Hepatic stellate cell (primary cell): ENCODE results near the gene CCDC187.

ENCODE experiments used
- DNase-seq: peaks from one replicate; pipeline ENCODE4 v3.0.0; 2011; ENCODE audit warnings: low spot score

The CCDC187 gene

DNA sequence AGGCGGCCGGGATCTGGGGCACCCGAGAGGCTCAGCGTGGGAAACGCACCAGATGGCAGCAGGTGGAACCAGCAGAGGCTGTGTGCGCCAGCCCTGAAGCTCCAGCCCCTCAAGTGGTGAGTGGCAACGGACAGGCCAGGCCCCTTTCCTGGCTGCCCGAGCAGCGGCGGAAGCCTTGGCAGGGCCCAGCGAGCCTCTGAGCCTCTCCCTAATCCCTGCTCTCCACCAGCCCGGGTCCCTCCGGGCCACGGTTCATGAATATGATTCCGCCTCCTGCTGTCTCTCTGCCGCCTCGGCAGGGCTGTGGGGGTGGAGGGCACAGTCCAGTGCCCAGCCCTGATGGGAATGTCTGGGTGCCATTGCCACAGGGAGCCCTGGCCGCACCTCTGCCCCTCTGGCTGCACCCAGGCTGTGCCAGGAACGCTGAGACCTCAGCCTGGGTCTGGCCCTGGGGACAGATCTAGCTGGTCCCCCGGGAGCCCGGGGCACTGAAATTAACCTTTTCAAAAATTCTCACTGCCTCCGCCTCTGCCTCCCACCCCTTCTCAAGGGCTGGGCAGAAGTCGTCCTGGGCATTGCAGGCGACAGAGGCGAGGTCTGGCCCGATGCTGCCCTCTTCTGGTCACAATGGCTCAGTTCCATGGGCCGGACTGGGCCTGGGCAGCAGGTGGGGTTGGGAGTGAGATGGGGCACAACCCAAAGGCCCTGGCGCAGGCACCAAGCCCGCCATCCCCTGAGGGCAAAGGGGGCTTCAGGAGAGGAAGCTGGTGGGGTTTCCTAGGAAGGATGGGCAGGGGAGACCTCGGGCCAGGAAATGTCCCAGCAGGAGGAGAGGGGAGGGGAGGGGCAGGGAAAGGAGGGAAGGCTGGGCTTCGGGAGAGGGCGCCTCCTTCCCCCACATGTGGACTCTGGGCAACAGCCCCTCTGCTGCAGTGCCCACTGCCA lies 20.3 kb downstream of the CCDC187 start:
- peak; percentile 94 for DNase-seq

DNA sequence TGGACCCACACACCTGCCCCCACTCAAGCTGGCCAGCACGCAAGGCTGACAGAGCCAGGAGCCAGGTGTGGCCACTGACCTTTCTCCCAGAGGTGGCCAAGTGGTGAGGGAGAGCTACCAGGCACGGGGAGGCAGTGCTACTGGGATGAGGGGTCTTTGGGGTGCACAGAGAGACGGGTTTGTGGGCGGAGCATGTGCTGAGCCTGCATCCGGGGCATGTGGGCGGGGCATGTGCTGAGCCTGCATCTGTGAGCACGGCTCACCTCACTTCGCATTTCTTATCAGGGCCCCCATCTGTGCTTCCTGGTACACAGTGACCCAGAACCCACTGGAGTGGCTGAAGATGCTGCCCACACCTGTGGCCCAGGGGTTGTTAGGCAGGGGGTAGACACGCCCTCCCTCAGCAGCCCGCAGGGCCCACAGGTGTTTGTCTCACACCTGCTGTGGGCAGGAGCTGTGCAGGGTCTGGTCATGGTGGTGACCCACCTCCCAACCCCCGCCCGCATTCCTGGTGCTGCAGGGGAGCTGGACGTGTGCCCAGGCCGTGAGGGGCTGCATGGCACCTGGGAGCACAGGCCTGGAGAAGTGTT lies 21.5 kb downstream of the CCDC187 start:
- DNase-seq: no peak

DNA sequence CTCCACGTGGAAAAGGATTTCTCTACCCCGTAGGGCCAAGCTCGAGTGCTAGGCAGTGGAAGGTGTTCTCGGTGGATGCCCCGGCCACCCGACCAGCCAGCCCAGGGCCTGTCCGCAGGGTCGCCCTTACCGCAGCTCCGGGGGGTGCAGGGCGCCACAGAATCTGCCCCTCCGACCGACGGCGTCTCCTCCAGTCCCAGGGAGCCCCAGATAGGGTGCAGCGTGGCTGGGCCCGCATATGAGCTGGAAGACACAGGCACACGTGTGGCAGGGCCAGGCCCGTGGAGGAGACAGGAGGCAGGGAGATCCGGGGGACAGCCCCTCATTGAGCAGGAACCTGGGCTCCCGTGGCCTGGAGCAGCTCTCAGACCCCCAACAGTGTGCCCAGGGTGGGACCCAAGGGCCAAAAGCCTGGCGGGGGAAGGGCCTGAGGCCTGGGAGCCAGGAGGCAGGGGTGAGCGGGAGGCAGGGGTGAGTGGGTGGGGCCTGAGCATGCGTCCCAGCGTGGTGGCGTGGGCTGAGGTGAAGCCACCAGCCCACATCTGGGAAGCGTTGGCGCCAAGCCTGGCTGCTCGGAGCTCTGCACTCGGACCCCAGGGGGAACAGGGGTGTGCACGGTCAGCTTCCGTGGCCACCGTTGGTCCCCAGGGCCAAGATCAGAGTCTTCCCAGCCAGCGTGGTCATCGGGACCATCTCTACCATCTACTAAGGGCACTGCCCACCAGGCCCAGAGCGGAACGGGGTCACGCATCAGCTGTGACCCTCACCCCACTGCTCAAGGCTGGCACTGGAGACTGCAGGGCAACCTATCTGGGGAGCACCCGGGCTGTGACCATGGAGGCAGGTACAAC lies 22.2 kb downstream of the CCDC187 start:
- DNase-seq: no peak

DNA sequence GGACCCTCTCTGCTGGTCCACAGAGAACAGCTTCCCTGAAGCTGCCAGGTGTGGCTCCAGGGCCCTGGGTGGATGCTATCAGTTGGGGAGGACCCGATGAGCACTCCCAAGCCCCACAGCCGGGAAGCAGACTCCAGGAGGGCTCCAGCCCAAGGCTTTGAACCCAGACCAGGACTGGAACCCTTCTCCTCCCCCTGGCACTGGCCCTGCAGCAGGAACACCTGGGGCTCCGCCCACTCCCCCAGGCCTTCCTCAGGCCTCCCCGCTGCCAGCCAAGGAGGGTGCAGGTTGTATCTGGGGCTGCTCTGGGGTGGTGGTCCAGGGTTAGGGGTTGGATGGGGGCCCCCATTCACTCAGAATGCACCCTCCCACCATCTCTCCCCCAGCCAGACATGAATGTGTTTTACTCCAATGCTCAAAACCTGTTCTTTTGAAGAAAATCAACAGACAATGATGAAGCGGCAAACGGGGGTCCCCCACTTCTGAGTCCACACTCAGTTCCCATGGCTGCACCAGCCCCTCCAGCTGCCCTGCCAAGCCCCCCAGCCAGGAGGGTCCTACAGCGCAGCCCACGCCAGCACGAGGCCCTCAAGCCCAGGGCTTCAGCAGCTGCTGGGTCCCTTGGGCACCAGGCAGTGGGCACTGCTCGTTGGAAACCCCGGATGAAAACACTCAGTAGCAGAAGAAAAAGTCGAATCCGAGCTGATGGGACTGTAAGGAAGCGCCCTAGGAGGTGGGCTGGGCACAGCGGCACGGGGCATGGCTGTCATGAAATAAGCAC lies 23.2 kb downstream of the CCDC187 start:
- DNase-seq: no peak

DNA sequence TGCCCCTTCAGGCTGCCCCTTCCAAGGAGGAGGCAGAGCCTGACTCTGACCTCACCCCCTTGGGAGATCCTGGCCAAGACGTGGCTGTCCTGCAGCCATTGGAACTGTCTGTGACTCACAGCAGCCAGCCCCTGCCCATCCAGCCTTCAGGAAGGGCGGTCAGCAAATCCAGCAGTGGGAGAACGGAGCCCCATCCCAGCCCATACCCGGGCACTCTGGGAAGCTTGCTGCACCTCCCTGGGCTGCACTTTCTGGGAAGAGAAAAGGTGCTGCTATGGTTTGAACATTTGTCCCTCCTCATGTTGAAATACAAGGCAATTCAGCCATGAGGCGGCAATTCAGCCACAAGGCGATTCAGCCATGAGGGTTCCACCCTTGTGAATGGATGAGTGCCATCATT lies 24.4 kb downstream of the CCDC187 start:
- DNase-seq: no peak

DNA sequence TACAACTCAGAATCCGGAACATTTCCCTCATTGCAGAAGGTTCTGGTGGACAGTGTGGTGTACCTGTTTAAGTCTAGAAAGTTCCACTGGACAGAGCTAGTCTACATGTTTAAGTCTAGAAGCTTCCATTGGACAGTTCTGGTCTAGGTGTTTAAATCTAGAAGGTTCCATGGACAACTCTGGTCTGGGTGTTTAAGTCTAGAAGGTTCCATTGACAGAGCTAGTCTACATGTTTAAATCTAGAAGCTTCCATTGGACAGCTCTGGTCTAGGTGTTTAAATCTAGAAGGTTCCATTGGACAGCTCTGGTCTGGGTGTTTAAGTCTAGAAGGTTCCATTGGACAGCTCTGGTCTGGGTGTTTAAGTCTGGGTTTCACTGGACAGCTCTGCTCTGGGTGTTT lies 25.0 kb downstream of the CCDC187 start:
- DNase-seq: no peak

DNA sequence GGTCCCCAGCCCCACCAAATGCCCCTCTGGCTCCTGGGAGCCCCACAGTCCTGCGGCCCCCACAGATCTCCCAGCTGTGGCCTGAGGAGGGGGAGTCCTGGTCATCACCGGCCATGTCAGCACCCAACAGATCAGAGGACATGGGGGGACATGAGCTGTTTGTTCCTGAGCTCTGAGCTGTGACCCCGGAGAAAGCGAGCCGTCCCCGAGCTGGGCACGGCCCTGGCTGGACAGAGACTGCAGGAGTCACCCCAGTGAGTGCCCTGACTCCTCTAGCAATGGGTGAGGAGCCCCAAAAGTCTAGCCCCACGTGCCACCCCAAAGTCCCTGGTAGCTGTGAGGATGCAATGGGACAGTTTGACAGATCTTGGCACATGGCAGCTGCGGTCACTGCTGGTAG lies 25.7 kb downstream of the CCDC187 start:
- DNase-seq: no peak

DNA sequence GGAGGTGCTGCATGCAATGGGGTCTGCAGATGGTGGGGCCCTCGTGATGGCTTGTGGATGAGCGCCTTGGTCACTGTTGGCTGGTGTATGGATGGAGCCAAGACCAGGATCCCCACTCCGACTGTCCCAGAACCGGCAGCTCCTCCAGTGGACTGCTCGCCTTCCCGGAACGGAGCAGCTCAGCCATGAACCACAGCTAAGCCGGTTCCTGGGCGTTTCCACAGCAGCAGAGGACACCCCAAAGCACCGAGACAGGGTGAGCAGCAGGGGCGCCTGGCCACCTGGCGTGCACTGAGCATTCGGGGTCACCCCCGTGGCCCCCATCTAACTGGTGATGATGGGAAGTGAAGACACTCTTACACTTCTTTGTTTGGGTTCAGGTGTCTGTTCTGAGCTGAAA lies 26.1 kb downstream of the CCDC187 start:
- no peak for DNase-seq

DNA sequence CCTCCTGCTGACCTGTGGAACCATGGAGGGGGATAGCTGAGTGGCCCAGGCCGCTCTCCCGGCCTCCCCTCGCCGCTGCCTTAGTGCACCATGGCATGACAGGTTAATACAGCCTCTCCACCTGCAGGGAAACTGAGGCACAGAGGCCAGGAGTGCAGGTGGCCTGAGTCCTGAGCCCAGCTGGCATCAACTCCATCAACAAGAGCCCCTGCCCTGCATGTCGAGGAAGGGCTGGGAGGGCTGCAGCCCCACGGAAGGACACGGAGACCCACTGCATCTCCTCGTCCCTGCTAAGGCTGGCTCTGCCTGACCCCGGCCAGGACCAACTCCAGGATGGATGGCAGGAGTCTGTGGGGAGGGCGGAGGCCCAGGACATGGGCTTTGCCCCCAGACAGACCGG lies 27.2 kb downstream of the CCDC187 start:
- DNase-seq: no peak

DNA sequence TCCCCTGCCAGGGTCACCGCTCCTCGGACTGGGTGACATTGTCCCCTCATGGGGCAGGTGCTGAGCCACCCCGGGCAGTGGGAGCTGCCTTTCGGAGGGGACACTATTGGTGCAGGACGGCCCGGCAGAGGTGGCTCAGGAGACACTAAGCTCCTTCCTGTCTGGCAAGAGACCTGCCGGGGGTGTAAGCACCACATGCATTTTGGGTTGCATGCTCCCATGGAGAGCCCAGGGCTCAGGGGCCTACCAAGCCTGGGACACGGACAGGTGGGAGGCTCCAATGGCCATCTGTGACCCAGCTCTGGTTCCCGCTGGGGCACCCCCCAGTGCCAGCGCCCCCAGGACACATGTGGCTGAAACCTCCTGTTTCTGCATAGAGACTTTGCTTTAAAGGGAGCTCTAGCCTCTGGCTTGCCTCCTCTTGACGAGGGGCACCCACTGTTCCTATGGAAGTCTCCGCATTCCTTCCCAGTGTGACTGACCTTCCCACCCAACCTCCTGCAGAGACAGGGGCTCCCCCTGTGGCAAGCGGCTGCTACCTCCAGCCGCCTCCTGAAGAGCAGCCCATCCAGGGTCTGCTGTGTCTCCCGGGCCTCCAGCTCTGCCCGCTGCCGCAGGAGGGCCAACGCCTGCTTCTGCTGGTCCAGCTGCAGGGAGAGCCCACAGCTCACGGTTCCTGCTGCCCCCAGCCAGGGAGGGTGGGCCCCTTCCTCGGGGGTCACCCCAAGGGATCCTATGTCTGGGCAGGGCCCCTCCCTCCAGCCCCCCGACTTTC lies 28.1 kb downstream of the CCDC187 start:
- no peak for DNase-seq

DNA sequence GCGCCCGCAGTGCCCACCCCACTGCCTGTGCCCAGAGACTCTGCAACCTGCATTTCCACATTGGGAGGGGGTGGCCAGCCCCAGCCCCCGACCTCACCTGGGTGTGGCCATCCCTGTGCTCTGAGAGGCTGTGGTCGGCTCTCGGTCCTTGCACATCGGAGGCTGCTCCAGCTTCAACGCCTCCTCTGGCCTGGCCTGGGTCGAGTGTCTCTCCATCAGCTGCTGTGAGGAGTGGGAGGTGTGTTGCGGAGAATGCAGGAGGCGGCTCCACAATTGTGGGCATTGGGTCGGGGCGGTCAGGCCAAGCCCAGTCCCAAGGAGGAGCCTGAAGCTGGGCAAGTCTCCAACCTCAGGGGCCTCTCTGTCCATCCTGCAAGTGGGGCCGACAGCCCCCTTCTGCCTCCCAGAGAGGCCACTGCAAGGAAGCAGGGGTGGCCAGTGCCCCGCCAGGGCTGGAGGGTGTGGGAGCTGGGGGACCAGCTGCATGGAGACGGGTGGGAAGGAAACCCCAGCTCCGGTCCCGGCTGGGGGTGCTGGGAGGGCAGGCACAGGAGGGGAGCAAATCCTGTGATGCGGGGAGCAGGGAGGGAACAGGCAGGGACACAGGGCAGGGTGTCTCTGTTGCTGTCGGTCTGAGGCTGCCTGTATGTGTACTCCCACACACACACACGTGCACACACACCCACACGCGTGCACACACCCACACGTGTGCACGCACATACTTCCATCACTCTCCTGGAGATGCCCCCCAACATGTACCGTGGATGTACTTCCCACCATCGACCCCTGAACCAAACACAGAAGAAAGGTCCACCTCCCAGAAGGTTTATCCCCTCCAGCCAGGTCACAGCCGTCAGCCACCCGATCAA lies 28.9 kb downstream of the CCDC187 start:
- no peak for DNase-seq

DNA sequence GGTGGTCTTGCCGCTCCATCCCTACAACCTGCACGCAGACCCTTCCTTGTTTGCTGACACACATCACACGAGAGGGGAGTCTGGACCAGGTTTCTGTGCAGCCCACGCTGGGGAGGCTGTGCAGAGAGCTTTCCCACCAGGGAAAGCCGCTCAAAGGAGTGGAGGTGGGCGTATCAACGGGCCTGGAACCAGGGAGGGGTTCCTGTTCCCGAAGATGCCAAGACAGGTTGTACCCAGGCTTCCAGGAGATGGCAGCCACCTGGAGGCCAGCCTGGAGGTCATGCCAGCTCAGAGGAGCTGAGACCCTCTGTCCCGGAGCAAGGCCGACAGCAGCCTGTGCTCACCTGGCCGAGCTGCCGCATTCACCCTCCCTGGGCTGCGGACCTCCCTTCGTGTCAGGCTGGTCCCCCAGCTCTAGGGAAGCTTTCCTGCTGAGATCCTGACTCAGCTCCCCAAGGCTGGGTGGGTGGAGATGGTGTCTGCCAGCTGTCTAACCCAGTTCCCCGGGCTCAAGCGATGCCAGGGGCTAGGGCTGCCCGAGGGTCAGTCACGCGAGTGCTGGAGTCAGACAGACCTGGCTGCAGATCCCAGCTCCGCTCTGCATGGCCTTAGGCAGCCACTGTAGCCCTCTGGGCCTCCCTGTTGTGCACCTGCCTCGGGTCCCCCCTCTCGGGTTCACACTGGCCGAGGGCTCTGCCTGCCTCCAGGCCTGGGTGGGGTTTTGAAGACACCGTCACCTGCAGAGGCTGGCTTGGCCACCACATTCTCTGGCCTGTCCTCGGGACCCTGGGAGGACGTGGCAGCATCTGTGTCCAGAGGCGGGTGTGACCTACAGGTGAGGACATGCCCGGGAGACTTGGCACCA lies 29.7 kb downstream of the CCDC187 start:
- DNase-seq: no peak

DNA sequence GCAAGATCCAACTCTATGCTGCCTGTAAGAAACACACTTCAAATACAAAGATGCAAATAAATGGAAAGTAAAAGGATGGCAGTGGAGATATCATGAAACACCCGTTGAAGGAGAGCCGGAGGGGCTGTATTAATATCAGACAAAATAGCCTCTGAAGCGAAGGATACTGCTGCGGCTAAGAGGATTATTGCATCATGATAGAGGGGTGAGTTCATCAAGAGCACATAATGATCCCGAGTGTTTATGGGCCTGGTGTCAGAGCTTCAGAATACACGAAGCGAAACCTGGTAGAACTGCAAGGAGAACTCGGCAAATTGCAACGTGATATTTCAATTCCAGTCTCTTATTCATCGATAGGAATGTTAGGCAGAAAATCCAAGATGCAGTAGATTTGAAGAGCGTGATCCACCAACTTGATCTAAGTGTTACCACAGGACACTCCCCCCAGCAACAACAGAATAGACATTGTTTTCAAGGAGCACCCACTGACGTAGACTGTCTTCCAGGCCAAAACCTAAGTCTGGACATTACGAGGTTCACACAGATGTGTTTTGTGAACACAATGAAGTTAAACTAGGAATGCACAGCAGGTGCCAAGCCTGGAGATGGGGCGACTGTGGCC lies 30.5 kb downstream of the CCDC187 start:
- DNase-seq: no peak

DNA sequence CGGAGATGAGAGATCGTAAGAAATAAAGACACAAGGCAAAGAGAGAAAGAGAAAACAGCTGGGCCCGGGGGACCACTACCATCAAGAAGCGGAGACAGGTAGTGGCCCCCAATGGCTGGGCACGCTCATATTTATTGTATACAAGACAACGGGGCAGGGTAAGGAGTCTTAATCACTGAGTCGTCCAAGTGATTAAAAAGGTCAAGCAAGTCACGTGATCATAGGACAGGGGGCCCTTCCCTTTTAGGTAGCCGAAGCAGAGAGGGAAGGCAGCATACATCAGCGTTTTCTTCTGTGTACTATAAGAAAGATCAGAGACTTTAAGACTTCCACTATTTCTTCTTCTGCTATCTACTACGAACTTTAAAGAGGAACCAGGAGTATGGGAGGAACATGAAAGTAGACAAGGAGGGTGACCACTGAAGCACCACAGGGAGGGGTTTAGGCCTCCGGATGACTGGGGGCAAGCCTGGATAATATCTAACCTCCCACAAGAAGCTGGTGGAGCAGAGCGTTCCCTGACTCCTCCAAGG lies 33.7 kb downstream of the CCDC187 start:
- DNase-seq: no peak

DNA sequence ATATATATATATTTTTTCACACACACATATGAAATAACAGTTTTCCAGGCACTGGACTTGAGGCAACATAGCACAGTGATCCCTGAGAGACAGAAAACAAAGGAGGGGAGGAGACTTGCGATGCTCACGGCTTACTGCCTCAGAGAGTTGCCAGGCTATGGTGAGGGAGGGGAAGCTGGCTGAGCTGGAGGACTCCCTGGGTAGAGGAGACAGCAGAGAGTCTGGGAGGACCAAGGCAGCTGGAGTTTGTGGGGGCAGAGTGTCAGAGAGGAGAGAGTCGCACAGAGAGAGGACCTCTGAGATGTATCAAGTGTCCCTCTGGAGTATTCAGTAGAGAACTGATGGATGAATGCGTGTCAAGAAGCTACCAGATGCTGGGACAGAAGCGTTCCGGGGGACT lies 35.2 kb downstream of the CCDC187 start:
- DNase-seq: no peak

DNA sequence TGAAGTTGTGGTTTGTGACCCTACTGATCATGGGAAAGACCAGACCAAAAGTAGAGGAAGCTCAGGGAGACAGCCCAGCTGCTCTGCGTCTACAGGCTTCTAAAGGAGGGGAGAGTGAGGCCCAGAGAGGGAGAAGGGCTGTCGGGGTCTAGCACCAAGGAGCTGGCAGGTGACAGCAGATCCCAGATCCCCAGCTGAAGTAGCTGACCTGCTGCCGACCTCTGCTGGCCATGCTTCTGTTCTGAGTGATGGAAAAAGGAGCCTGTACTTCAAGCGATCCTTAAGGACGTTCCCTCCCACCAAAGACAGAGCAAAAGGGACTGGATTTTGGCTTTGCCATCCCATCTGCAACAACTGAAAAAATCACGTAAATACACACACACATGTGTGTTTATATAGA lies 35.6 kb downstream of the CCDC187 start:
- DNase-seq: no peak

DNA sequence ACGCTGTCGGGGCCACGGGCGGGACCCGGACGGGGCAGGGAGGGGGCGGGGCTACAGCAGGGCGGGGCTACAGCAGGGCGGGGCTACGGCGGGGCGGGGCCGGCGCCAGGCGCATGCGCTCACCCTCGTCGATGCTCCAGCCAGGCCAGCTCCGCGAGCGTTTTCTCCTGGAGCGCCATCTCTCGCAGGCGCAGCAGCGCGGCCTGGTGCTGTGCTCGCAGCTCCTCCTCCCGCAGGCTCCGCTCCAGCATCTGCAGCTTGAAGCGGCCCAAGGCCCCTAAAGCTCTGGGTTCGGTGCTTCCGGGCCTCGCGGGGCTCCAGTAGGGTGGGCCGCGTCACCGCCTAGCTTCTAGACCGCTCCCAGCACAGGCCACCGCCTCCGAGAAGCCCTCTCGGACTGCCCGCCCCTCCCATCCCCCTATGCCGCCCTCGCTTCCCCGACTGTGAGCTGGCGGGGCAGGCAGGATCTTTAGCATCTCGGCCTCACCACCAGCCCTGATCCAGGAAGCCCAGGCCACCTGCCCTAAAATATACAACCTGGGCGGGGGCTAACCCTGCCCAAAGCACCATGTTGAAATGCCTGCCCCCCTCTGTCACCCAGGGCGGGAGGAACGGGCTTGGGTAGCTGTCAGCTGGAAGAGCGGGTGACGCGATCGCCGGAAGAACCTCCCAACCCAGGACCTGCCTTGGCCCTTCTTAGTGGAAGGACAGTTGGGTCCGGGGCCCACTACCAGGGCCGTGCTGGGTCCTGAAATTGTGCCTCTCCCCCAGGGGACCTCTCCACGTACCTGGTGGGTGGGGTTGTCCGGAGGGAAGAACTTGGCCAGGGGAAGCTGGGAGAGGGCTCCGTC lies 36.4 kb downstream of the CCDC187 start:
- DNase-seq: peak; percentile 99
